ENCODE measurements around the gene EFHC2.

- TF ChIP-seq POLR2A (IDR thresholded peaks at IDR 0.05; ENCODE audit: low read depth, low read length) = no peak
- no peak for TF ChIP-seq POLR2AphosphoS5 (IDR thresholded peaks at IDR 0.05; ENCODE audit: low read depth, low read length)
Observed at GRCh38 chrX:44152852-44153251, 190.6 kb downstream of the EFHC2 start.
